Right lobe of liver (tissue), 4 donors: Measurements from ENCODE around the gene CYB5B.

Source experiments
- POLR2A ChIP-seq: fragments of 450-650 bp; IDR thresholded peaks from one replicate; pipeline ENCODE4 v1.6.1; 2017; ENCODE audit warnings: antibody characterized with exemption, mild to moderate bottlenecking
- TF ChIP-seq, protein P1 (sequence below), 4 donors: fragments of 200-600 bp in 3 of 4; fragments of 450-650 bp in 1 of 4; IDR thresholded peaks; one replicate each; pipeline versions ENCODE4 v1.5.1 to v1.8.0; 2016 to 2022; ENCODE audit warnings: antibody characterized with exemption in 4 of 4, mild to moderate bottlenecking in 2 of 4
- donor health status: DM: no; HTN: no; CAD: no.
- donor health status: DM: no; HTN: no; CAD: no.
- donor health status: DM: no; HTN: yes; CAD: no.

- TF ChIP-seq, protein P1, sequence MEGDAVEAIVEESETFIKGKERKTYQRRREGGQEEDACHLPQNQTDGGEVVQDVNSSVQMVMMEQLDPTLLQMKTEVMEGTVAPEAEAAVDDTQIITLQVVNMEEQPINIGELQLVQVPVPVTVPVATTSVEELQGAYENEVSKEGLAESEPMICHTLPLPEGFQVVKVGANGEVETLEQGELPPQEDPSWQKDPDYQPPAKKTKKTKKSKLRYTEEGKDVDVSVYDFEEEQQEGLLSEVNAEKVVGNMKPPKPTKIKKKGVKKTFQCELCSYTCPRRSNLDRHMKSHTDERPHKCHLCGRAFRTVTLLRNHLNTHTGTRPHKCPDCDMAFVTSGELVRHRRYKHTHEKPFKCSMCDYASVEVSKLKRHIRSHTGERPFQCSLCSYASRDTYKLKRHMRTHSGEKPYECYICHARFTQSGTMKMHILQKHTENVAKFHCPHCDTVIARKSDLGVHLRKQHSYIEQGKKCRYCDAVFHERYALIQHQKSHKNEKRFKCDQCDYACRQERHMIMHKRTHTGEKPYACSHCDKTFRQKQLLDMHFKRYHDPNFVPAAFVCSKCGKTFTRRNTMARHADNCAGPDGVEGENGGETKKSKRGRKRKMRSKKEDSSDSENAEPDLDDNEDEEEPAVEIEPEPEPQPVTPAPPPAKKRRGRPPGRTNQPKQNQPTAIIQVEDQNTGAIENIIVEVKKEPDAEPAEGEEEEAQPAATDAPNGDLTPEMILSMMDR (IDR thresholded peaks at IDR 0.05): no peak
- TF ChIP-seq POLR2A: no peak
Measured at GRCh38 chr16:69412287-69412686, 12.1 kb upstream of the CYB5B start.
